Stimulated activated naive CD4-positive, alpha-beta T cell treated with Interleukin-2 at 50 U/mL for 16 hours (primary cell): ENCODE data around the gene NRDC.
"Not testable (repeated sequence)": the region's sequence is repeated elsewhere in the genome, so short reads cannot be mapped to it uniquely, and the experiment has no call there.

Experiments
- DNase-seq: peaks from one replicate; lab custom pipeline; 2025; lab: John Stamatoyannopoulos, UW

Gene NRDC

DNA sequence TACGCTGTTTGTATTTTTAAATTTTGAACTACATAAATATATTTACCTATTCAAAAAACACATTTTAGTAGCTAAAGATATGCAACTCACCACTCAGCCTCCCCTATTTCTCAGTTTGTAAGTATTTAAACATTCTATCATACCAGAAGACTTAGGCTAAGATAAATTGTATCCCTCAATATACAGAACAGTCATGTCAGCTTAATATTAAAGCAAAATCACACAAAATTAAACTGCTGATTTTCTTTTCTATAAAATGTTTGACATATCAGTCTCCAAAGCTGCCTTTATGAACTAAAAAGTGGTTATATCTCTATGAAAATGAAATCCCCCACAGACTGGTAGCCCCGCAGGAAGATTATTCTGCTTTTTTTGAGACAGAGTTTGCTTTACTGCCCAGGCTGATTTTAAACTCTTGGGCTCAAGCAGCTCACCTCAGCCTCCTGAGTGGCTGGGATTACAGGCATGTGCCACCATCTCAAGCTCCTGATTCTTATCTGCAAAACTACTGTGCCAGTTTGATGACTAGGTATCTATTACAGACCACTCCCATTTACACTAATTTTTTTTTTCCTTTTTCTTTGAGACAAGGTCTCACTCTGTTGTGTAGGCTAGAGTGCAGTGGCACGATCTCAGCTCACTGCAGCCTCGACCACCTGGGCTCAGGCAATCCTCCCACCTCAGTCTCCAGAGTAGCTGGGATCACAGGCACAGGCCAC is 37.6 kb downstream of the NRDC start:
- no peak for DNase-seq

GRCh38 chr1:51840182-51840581 is 38.3 kb downstream of the NRDC start:
- DNase-seq, result no peak

DNA sequence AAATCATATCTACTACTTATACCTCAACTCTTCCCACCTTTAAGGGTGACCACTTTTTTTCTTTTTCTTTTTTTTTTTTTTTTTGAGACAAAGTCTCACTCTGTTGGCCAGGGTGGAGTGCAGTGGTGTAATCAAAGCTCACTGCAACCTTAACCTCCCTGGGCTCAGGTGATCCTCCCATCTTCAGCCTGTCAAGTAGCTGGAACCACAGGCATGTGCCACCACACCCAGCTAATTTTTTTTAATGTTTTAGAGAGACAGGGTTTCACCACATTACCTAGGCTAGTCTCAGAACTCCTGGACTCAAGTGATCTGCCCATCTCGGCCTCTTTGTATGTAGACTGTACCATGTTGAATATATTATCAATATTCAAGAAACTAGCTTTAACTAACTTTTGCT is 39.4 kb downstream of the NRDC start:
- no peak for DNase-seq

GRCh38 chr1:51837243-51837642 is 41.3 kb downstream of the NRDC start:
- DNase-seq, result no peak

DNA sequence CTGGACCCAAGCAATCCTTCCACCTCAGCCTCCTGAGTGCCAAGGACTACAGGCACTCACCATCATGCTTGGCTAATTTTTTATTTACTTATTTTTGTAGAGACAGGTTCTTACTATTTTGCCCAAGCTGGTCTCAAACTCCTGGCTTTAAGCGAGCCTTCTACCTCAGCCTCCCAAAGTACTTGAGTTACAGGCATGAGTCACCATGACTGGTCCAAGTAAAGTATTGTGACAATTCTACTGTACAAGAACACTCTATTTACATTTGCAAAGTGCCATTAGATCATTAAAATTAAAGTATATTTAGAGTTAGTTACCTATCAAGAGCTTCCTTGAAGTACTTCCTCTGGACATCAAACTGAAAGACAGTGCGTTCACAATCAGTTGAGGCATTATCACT is 44.8 kb downstream of the NRDC start:
- no peak for DNase-seq

DNA sequence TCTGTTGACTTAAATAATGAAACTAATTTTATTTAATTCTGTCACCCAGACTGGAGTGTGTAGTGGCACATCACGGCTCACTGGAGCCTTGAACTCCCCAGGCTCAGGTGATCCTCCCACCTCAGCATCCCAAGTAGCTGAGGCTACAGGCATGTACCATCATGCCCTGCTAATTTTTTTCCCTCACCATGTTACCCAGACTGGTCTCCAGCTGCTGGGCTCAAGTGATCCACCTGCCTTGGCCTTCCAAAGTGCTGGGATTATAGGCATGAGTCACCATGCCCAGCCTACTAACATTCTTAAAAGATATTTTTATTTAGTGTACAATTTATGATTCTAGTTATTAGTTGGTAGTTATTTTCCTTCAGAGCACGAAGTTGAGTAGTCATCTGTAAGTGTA is 49.5 kb downstream of the NRDC start:
- no peak for DNase-seq

DNA sequence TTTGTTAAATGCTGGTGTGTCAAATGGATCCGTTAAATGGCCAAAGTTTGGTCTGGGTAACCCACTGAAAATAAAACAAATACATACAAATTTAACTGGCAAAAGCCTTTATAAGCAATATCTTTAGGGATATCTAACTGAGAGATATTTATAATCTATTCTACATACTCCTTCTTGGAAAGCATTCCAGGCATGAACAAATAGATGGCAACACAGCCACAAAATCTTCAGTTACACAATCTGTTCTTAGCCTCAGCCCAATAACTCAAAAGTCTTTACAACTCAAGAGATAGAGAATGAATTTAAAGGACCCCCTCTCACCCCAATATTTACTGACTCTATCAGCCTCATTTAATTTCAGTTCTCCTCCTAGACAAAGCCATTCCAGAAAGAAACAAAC is 58.7 kb downstream of the NRDC start:
- DNase-seq, result no peak

- DNase-seq, result not testable (repeated sequence)
These were observed 59.5 kb downstream of the NRDC start for GRCh38 chr1:51819021-51819420.

DNA sequence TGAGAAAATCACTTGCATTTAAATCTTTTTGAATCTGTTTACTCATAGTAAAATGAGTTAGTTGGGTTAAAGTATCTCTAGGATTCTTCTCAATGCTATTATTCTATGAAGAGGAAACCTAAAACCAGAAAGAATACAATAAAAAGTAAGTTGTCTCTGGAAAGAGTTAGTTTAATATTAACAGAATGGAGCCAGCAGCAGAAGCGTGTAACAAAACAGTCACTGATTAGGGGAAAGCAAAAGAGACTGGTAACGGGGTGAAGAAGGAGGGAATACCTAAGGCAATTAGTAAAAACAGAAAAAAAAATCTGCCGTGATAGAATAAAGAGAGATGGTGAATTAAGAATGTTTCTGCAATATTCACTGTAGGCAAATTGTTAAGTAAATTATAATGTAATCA is 60.0 kb downstream of the NRDC start:
- DNase-seq, result no peak

DNA sequence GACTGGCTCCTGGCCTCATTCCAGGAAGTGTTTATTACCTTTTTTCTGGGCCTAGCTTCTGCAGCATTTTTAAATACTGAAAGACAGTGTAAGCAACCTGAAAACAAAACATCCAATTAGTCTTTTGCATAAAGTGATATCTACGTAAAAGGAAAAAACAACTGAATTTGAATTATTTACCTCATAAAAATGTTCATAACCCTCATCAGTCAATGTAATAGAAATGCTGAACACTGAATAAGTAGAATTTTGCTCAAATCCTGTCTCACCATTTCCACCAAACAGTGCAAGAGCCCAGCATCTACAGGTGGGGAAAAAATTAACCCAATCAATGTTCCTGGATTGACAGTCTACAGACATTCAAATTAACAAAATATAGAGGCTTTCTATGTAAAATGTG is 64.0 kb downstream of the NRDC start:
- no peak for DNase-seq

GRCh38 chr1:51799372-51799771 is 79.2 kb downstream of the NRDC start:
- DNase-seq, result no peak

DNA sequence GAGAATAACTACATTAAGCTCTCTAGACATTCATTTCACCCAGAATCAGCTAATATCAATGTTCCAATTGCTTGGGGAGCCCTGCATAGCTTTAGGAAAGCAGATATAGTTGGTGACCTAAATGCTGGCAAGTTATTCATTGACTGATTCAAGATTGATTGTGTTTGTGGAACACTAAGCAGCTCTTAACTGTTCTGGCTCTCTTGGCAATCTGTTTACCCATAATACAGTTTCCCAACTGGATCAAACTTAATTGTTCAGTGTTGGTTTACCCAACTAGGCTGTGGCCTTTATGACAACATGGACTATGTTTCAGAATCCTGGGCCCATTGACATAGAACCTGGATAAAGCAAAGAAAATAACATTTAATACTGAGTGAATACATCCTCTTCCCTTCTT is 83.7 kb downstream of the NRDC start:
- DNase-seq, result no peak

DNA sequence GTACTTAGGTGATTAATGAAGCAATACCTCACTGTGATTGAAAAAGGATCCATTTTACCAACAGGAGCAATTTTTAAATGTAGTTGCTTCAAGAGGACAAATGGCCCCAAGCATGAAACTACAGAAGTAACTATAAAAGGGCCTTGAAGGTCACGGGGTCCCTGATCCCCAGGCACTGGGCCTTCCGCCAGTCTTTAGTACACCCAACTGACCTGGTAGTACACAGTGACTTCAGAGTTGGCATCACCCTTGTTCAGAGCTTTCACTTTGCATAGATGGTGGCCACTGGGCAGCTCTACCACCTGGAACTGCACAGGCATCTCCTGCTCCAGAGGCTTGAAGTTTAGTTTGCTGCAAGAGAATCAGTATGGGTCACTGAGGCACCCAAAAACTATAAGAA is 84.3 kb downstream of the NRDC start:
- DNase-seq, result no peak

DNA sequence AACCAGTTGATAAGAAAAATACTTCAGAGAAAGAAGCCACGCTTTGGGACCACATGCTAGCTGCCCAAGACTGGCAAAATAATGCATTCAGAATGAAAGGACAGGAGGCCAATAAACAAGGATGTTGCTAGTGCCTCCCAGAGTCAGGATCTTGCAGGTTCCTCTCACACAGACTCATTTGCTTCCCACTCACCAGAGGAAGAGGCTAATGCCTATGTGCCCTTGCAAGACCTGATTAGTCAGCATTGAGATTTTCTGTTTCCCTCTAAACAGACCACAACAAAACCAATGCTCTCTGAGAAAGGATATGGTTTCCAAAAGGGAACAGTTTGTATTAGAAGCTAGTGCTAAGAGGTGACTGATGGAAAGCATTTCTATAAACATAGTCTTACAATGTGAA is 85.7 kb downstream of the NRDC start:
- no peak for DNase-seq

DNA sequence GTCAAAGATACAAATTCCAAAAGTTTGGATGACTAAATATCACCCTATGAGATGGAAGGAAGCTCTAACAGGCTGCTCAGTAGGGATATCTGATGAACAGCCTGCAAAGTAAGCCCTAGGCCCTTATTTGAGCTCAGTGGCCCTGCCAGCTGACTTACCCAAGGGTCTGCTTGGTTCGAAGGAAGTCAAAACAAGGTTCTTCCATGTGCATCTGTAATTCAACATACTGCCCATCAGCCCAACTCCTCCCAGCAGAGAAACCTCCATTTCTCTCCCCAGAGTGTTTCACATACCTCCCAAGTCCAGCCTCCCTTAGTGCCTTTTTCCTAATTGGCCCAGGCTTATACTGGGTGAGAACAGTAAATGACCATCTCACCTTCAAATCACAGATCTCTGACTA is 86.6 kb downstream of the NRDC start:
- DNase-seq, result no peak

- no peak for DNase-seq
These were observed 88.1 kb downstream of the NRDC start for GRCh38 chr1:51790385-51790784.

GRCh38 chr1:51789342-51789741 is 89.2 kb downstream of the NRDC start:
- DNase-seq, result no peak

GRCh38 chr1:51788938-51789337 is 89.6 kb downstream of the NRDC start:
- no peak for DNase-seq

GRCh38 chr1:51784997-51785421 is 93.5 kb downstream of the NRDC start:
- no peak for DNase-seq

DNA sequence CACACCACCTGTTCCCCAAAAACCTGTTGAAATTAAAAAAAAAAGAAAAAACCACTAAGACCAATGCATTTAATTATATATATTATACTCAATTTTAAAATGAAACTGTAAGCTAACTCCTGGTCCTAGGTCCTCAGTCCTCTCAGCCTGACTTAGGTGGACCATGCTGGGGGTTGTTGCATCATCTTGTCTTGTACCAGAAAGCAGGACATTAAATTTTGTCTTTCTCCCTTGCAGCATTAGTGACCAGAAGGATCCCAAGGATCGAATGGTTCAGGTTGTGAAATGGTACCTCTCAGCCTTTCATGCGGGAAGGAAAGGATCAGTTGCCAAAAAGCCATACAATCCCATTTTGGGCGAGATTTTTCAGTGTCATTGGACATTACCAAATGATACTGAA is 97.6 kb downstream of the NRDC start:
- no peak for DNase-seq

GRCh38 chr1:51776408-51776807 is 102.1 kb downstream of the NRDC start:
- no peak for DNase-seq

DNA sequence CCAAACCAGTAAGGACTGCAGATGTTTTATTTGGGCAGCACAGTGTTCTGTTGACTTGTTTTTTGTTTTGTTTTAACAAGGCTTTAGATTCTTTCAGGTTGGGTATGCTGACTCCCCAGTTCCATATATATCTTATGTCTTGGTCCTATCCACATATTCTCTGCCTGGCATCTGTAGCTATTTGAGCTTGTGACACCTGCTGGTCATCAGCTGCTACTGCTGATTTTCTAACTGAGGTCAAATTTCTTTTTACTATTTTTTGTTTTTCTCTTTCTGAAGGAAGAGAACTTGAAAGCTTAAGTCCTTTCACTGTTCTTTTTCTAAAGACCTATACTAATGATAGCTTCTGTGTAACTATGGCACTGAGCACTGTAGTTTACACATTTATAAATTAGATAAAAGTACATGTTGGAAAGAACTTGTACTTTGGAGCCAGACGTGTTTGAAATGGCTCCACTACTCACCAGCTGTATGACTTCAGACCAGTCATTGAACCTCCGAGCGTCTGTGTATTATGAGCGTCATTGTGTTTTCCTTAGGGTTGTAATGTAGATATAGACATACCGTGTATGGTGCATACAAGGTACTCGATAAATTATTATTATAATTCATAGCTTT is 109.4 kb downstream of the NRDC start:
- DNase-seq, result no peak

GRCh38 chr1:51761351-51761750 is 117.2 kb downstream of the NRDC start:
- DNase-seq, result no peak

- DNase-seq, result no peak
These were observed 117.7 kb downstream of the NRDC start for GRCh38 chr1:51760872-51761271.
